ENCODE measurements around the gene ZEB2.

- TF ChIP-seq CTCF (IDR thresholded peaks at IDR 0.05; ENCODE audit: poor library complexity, severe bottlenecking), result no peak
- TF ChIP-seq EZH2 (IDR thresholded peaks at IDR 0.05; ENCODE audit: borderline replicate concordance, insufficient read depth, low read length, poor library complexity, severe bottlenecking), result no peak
Measured at GRCh38 chr2:144451443-144451842, 68.5 kb downstream of the ZEB2 start.
